Fibroblast of the aortic adventitia (primary cell): ENCODE data around the gene CLCNKB. TPM values are rescaled to one million over a fixed set of nuclear protein-coding genes. Genes with fewer than 3 reads are reported as not detected.
"Not testable (repeated sequence)": the region's sequence is repeated elsewhere in the genome, so short reads cannot be mapped to it uniquely, and the experiment has no call there.

Experiments used
- DNase-seq: peaks from one replicate; pipeline ENCODE4 v3.0.0-alpha.2; 2010; ENCODE audit warnings: low read depth
- H3K4me3 ChIP-seq: 2 replicates; pipeline ENCODE4 v1.5.1; 2011; ENCODE audit warnings: low read depth, mild to moderate bottlenecking, control low read depth, low read length, moderate library complexity
- CTCF ChIP-seq: IDR thresholded peaks from 2 replicates; pipeline ENCODE4 v1.5.1; 2011; ENCODE audit warnings: mild to moderate bottlenecking, low read length, control low read depth, inconsistent platforms; ENCODE audit not compliant: insufficient read depth
- total RNA-seq: library from RNA; depleted of rRNA; stranded (reverse); fragments of >200 nt; gene quantifications from 2 replicates; pipeline ENCODE4 v1.2.3, GENCODE V29; 2012; ENCODE audit warnings: low replicate concordance

The CLCNKB gene
- total RNA-seq, 1 donor, result not detected

DNA sequence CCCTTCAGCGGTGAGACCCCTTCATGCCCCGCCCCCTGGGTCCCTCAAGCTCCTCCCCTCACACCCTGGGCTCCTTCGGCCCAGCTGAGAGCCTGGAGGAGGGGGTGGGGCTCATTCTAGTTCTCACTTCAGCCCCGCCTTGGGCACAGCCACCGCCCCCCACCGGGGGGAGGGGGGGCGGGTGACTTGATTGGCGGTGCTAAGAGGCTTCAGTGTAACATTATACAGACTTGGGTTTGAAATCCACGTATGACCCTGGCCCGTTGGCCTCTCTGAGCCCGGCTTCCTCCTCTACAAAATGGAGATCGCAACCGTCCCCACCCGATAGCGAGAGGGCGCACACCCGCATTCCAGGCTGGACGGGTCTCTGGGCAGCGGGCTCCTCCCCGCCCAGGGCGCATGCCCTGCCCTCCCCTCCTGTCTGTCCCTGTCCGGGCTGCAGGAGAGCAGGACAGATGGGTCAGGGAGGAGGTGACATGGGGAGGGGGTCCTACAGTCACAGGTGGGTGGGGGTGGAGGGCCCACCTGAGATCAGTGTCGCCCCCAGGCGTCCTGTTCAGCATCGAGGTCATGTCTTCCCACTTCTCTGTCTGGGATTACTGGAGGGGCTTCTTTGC lies 5.1 kb downstream of the CLCNKB start:
- peak; percentile 16 for DNase-seq
- no peak for TF ChIP-seq CTCF
- H3K4me3 ChIP-seq, result peak overlapping the region; percentile 39

- TF ChIP-seq CTCF, result no peak
- DNase-seq, result no peak
- H3K4me3 ChIP-seq, result no peak overlapping the region
Measured at GRCh38 chr1:16050328-16050727, 6.7 kb downstream of the CLCNKB start.

DNA sequence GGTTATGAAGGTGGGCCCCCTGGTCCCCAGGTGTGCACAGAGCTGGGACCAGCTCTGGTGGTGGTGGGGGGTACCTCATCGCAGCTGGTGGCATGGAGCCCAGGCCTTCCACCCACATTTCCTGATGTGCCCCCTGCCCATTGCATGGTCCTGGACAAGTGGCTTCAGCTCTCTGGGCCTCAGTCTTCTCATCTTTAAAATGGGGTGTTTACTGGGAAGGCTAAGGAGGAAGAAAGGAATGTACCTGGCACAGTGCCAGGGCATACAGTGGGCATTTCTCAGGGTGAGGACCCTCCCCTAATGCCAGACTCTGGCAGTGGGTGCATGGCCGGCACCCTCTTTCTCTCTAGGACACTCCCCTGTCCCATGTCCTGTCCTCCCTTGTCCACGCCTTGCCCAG lies 7.5 kb downstream of the CLCNKB start:
- DNase-seq, result no peak
- no peak overlapping the region for H3K4me3 ChIP-seq
- TF ChIP-seq CTCF, result no peak

DNA sequence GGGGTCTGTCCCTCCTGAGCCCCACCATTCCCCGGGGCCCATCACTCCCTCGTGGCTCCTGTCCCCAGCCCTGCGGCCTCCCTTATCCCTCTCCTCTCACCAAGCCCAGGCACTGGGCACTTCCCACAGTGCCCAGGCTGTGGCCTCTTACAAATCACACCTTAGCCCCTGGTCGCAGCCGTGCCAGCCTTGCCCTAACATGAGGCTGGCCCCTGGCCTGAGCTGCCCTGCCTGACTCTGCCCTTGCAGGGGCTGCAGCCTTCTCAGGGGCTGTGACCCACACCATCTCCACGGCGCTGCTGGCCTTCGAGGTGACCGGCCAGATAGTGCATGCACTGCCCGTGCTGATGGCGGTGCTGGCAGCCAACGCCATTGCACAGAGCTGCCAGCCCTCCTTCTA lies 8.4 kb downstream of the CLCNKB start:
- not testable (repeated sequence) for H3K4me3 ChIP-seq, DNase-seq

DNA sequence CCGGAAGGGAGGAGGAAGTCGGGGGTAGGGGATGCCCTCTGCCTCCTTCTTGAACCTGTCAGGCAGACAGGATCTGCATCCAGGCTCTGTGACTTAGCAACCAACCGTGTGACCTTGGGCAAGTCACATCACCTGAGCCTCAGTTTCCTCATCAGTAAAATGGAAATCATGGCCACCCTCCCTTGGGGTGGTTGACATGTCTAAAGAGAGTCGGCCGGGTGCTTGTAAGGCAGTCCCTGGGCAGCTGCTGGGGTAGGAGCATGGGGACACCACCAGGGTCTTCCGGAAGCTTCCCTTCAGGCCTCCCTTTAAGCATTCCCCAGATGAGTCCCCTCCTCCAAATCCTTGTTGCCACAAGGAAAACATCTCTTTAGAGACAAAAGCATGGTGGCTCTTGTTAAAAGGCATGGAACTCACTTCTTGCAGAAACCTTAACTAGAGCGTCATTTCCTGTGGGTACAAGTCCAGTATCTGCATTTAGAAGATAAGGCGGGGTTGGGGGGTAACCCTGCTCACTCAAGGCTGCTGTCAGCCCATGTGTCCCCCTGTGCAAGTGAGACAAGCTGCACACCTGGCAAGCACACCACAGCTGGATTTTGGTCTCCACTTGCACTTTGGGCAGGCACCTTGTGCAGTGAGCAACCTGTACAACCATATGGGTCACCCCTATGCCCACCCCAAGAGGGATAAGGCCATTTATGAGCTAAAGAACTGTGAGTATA lies 10.4 kb downstream of the CLCNKB start:
- no peak for DNase-seq
- H3K4me3 ChIP-seq, result no peak overlapping the region
- TF ChIP-seq CTCF, result no peak

DNA sequence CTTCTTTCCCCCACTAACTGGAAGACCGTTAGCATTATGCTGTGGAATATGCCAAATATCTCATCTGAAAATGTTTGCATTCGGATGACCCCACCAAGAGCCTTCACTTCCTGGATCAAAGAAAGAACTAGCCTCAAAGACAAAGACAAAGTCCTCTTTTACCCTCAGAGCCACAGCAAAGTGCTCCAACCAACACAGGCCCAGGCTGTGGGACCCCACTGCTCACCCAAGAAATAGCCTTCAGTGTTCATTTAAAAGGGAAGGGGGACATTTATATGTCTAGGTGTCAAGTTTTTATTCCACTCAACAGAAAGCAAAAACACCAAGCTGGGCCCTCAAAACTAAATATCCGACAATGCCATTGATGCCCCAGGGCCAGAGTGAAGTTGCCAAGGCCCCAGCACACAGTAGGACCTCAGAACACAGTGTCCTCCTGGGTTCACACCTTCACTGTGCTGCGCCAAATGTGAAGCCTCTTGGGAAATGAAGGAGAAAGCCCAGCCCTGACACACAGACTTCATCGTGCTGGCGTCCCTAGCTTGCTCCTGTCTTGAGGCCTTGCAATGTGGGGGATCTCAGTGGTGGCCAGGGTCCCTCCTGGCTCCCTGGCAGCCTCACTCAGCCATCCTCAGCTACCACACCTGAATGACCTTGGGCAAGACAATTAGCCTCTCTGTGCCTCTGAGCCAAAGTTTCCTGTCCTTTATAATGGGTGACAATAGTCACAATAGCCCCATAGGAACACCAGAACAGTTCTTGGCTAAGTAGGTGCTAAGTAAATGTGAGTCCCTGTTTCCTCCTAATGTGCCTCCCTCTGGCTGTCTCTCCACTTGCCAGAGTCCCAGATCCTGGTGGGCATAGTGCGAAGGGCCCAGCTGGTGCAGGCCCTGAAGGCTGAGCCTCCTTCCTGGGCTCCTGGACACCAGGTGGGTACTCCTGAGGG lies 11.3 kb downstream of the CLCNKB start:
- no peak for DNase-seq
- H3K4me3 ChIP-seq, result no peak overlapping the region
- TF ChIP-seq CTCF, result no peak
